ENCODE results near the gene RGS7.
"Not testable (repeated sequence)": the region's sequence is repeated elsewhere in the genome, so short reads cannot be mapped to it uniquely, and the experiment has no call there.

Gene RGS7

GRCh38 chr1:241063276-241063675 is 293.7 kb downstream of the RGS7 start:
- DNase-seq = no peak

- no peak for DNase-seq
These were observed 295.9 kb downstream of the RGS7 start for GRCh38 chr1:241061062-241061461.

GRCh38 chr1:241048622-241049021 is 308.4 kb downstream of the RGS7 start:
- DNase-seq = no peak

- DNase-seq = no peak
These were observed 311.3 kb downstream of the RGS7 start for GRCh38 chr1:241045659-241046058.

GRCh38 chr1:241034203-241034936 is 322.6 kb downstream of the RGS7 start:
- no peak for DNase-seq

- no peak for DNase-seq
These were observed 332.2 kb downstream of the RGS7 start for GRCh38 chr1:241024834-241025233.

GRCh38 chr1:241022366-241022765 is 334.6 kb downstream of the RGS7 start:
- DNase-seq = no peak

GRCh38 chr1:241020851-241021697 is 335.9 kb downstream of the RGS7 start:
- no peak for DNase-seq

GRCh38 chr1:241012708-241013340 is 344.2 kb downstream of the RGS7 start:
- no peak for DNase-seq

GRCh38 chr1:241007668-241008067 is 349.3 kb downstream of the RGS7 start:
- no peak for DNase-seq

GRCh38 chr1:240999826-241000225 is 357.2 kb downstream of the RGS7 start:
- DNase-seq = no peak

GRCh38 chr1:240998441-240999015 is 358.5 kb downstream of the RGS7 start:
- no peak for DNase-seq

- DNase-seq = no peak
These were observed 359.0 kb downstream of the RGS7 start for GRCh38 chr1:240998024-240998423.

GRCh38 chr1:240993004-240993403 is 364.0 kb downstream of the RGS7 start:
- DNase-seq = no peak

- no peak for DNase-seq
These were observed 365.8 kb downstream of the RGS7 start for GRCh38 chr1:240991230-240991629.

- no peak for DNase-seq
These were observed 369.1 kb downstream of the RGS7 start for GRCh38 chr1:240987928-240988327.

GRCh38 chr1:240985081-240985480 is 371.9 kb downstream of the RGS7 start:
- no peak for DNase-seq

- no peak for DNase-seq
These were observed 376.7 kb downstream of the RGS7 start for GRCh38 chr1:240980342-240980741.

GRCh38 chr1:240976685-240977084 is 380.3 kb downstream of the RGS7 start:
- DNase-seq = no peak

- no peak for DNase-seq
These were observed 383.1 kb downstream of the RGS7 start for GRCh38 chr1:240973875-240974274.

- not testable (repeated sequence) for DNase-seq
These were observed 384.9 kb downstream of the RGS7 start for GRCh38 chr1:240972059-240972458.

GRCh38 chr1:240970253-240970652 is 386.8 kb downstream of the RGS7 start:
- DNase-seq = no peak

GRCh38 chr1:240968864-240969263 is 388.1 kb downstream of the RGS7 start:
- no peak for DNase-seq
